NCI-H1694 (cell line): ENCODE measurements around the gene NDUFS8.

Experiments used
- DNase-seq: peaks from one replicate; lab custom pipeline; 2025; lab: John Stamatoyannopoulos, UW

NDUFS8 gene

GRCh38 chr11:68049509-68050370 is 19.3 kb downstream of the NDUFS8 start:
- DNase-seq = no peak

GRCh38 chr11:68050371-68050841 is 19.9 kb downstream of the NDUFS8 start:
- no peak for DNase-seq

GRCh38 chr11:68051191-68052136 is 21.0 kb downstream of the NDUFS8 start:
- DNase-seq = no peak

- DNase-seq = no peak
Measured at GRCh38 chr11:68052137-68052873, 21.8 kb downstream of the NDUFS8 start.

- no peak for DNase-seq
Measured at GRCh38 chr11:68053117-68053516, 22.6 kb downstream of the NDUFS8 start.

GRCh38 chr11:68053981-68054812 is 23.7 kb downstream of the NDUFS8 start:
- no peak for DNase-seq

- no peak for DNase-seq
Measured at GRCh38 chr11:68056317-68057285, 26.1 kb downstream of the NDUFS8 start.

- DNase-seq = no peak
Measured at GRCh38 chr11:68057807-68058206, 27.3 kb downstream of the NDUFS8 start.

GRCh38 chr11:68061508-68061907 is 31.0 kb downstream of the NDUFS8 start:
- DNase-seq = no peak

- no peak for DNase-seq
Measured at GRCh38 chr11:68064926-68065325, 34.4 kb downstream of the NDUFS8 start.

- no peak for DNase-seq
Measured at GRCh38 chr11:68065841-68066240, 35.4 kb downstream of the NDUFS8 start.

- no peak for DNase-seq
Measured at GRCh38 chr11:68066742-68067141, 36.3 kb downstream of the NDUFS8 start.

- DNase-seq = no peak
Measured at GRCh38 chr11:68067991-68068390, 37.5 kb downstream of the NDUFS8 start.

GRCh38 chr11:68071281-68072048 is 41.0 kb downstream of the NDUFS8 start:
- DNase-seq = no peak

GRCh38 chr11:68074584-68075352 is 44.3 kb downstream of the NDUFS8 start:
- DNase-seq = no peak

GRCh38 chr11:68076371-68077042 is 46.0 kb downstream of the NDUFS8 start:
- no peak for DNase-seq
